Renal cortex interstitium (tissue), 11 donors: ENCODE measurements around the gene CBX1. TPM values are rescaled to one million over a fixed set of nuclear protein-coding genes. Genes with fewer than 3 reads are reported as not detected.
"Not testable (repeated sequence)": the region's sequence is repeated elsewhere in the genome, so short reads cannot be mapped to it uniquely, and the experiment has no call there.

Experiments used
- DNase-seq, 11 donors: peaks; one replicate each; pipeline ENCODE4 v3.0.0-alpha.2; 2013; ENCODE audit warnings: low read depth in 9 of 11, low spot score in 4 of 11; ENCODE audit errors: extremely low read depth in 1 of 11
- polyA plus RNA-seq, 3 donors: library from polyadenylated mRNA; unstranded; fragments of 120-200 nt; gene quantifications; one replicate each; pipeline ENCODE4 v1.2.1, GENCODE V29; 2013; ENCODE audit not compliant: insufficient read length in 3 of 3

Gene CBX1
- polyA plus RNA-seq, 3 donors, result 166 to 209 (median 197) TPM

DNA sequence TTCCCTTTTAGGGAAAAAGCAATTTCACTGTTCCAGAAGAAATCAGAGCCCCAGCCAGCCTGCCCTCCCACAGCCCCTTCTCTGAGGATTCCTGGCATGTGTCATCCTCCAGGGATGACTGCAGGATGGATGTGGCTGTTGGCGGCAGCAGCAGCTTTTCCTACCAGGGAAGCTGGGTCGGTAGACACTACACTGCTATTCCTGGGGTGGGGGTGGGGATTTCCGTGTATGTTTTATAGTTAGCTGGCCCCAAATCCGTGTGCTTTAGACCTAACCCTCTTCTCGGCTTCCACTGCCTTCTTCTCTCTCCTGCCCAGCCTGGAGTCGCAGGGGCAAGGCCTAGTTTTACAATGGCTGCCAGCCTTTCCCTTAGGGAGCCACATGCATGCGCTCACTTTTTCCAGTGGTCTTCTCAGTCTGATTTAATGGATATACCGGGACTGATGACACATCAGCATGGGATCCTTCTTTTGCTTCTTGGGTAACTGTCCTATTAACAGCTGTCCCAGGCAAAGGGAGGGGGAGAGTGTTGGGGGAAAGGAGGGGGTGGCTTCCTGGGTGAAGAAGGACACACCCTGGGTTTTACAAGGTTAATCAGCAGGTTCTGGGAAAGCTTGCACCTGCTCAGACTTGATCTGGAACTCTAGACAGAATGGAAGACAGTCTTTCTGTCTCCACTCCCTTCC, 55.8 kb downstream of the CBX1 start:
- no peak for DNase-seq

DNA sequence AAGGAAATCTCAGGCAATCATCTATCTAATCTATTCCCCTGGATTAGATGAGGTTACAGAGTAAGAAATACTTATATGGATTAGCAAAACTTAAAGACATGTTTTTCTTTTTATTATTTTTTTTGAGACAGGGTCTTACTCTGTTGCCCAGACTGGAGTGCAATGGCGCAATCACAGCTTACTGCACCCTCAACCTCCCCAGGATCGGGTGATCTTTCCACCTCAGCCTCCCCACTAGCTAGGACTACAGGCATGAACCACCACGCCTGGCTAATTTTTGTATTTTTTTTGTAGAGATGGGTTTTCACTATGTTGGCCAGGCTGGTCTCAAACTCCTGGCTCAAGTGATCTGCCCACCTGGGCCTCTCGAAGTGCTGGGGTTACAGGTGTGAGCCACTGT, 56.4 kb downstream of the CBX1 start:
- DNase-seq, result no peak

DNA sequence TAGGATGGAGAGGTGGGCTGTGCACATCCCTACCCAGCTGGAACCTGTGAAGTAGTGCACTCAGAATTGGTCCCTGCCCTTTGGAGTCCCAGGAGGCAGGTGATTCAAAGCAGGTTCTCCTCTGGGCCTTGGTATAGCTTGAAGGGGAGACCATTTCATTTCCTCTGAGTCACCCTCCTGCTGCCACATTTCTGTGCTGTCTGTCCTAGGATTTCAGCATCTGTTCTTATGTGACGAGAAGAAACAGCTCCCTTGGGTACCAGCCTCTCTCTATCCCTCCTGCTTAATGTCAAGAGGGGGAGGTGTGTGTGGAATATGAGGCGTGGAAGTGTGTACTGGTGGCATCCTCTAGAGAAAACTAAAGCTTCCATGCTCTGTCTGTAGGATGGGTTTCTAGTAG, 58.1 kb downstream of the CBX1 start:
- no peak for DNase-seq

DNA sequence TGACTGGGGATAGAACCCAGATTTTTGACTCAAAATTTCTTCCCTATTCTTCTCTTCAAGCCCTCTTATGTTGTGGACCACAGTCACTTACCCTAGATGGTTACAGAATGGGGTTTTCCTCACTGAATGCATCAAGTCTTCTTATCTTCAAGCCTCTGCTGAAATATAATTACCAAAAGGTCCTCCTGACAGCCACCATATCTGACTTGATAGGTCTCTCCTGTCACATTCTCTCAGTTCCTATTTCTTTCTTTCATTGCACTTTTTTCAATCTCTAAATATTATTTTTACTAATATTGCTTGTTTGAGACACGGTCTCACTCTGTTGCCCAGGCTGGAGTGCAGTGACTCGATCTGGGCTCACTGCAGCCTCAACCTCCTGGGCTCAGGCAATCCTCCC, 62.6 kb downstream of the CBX1 start:
- no peak for DNase-seq

DNA sequence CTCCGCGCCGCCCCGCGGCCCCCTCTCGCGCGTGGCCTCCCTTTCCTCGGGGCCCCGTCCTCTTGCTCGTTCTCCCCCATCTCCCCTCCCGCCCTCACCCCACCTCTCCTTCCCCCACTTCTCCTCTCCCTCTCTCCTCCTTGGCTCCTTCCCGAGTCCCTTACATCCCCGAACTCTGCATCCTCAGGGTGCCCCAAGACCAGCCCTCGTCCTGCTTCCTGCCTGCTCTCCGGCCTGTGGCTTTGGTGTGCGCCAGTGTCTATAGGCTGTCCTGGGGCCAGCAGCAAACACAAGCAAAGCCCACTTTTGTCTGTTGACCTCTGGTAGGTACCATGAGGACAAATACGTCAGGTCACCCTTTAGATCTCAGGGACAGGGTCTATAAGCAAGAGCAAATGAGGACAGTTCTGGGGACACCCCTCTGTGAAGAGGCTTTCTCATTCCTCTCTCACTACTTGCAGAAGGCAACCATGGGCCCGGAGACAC, 63.4 kb downstream of the CBX1 start:
- no peak for DNase-seq

DNA sequence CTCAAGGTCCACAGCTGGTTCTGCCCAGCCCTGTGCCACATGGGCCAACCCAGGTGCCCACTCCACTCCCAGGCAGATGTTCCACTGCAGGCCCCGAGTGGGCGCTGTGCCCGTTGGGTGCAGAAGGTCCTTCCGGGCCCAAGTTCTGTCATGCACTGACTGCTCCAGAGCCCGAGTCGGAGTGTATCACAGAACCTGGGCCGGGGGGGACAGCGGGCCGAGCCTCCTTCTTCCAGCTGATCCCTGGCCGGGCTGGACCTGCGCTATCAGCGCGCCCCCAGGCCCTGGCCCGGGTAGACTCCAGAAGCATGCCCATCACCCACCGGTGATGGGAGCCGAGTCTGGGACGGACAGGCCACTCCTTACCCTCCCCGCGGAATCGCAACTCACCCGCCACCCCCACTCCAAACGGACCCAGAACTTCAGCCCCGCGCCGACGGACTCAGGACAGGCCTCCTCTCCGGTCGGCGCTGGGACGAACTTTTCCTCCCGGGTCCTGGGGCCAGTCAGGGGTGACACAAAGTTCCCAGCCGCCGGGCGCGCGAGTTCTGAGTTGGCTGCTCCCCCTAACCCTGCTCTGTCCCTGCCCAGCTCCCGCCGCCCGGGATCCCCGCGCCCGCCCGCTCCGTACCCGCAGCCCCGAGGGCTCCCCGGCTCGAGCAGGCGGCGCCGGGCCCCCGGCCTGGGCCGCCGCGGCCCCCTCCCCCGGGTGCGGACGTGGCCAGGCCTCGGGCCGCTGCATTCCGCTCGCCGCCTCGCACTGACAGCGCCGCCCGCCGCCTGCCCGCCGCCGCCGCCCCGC, 64.0 kb downstream of the CBX1 start, which contains the start of gene COPZ2:
Gene COPZ2 (minus strand): TSS at position 762 of the 802 bp plus-strand sequence. CDS start 20 bp downstream, at position 742.
- no peak for DNase-seq

DNA sequence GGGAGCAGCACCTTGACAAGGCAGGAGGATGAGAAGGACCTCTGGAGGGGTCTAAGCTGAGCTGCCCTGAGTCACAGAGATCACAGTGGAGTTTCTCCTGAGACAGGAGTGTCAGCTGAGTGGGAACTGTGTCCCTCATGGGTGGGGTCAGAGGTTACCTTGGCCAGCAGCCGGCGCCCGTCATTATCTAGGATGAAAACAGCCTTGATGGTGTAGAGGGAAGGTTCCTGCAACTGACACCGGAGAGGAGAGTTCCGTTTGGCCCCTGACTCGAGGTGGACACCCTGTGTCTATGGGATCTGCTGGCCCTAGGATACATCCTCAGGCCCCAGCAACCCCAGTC, 64.6 kb downstream of the CBX1 start:
- DNase-seq, result no peak

DNA sequence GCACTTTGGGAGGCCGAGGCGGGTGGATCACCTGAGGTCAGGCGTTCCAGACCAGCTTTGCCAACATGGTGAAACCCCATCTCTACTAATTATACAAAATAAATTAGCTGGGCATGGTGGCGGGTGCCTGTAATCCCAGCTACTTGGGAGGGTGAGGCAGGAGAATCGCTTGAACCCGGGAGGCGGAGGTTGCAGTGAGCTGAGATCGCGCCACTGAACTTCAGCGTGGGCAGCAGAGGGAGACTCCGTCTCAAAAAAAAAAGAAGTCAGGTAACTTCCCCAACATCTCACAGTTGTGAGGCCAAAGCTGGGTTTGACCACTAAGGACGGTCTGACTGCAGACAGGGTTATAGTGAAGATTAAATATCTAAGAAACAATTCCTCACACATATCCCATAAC, 66.5 kb downstream of the CBX1 start:
- not testable (repeated sequence) for DNase-seq

DNA sequence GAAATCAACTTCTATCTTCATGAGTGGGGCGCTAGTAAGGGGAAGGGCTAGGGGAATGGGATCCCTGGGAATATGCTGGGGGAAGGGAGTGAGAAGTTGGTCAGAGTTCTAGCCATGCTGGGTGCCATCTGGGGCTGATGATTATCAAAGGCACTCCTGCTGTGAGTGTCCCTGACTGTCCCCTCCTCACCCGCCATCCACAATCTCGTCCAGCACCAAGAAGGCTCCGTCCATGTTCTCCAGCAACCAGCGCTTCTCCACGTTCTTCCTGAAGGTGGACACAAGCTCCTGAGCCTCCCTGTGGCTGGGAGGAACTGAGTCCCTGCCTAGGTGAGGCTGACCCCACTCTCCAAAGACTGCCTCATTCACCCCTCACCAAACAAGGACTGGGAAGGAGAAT, 69.3 kb downstream of the CBX1 start:
- DNase-seq, result no peak

DNA sequence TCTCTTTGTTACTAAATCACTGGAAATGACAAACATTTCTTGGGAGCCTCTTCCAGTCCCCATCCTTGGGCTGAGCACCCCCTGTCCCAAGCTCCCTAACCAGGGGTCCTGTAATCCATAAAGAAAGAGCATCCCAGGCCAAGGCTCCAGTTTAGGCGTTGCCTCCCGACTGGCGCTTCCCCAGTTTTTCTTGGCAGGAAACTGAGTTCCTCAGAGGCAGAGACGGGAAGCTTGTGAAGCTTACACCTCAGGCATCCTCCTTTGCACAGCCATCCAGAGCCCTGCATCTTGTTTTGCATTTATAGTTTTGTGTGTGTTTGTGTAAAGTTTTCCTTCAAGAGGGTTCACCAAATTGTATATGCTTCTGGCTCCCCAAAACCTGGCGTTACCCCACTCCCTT, 70.7 kb downstream of the CBX1 start:
- DNase-seq, result no peak

DNA sequence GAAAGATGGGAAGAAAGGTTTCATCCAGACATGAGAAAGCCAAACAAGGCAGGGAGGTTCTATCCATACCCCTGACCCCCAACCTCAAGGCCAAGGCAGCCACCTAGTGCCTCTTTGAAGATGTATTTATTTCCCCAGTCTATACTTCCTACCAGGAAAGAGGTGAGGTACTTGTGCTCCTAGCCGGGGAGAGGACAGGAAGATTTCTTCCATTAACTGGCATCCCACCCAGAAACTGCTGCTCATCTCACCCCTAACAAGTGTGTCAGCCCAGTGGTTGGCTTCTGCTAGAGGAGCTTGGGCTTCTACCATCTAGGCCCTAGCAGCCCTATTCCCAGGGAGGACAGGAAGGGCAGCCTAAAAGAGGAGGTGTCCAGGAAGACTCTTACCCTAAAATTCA, 72.5 kb downstream of the CBX1 start:
- no peak for DNase-seq

DNA sequence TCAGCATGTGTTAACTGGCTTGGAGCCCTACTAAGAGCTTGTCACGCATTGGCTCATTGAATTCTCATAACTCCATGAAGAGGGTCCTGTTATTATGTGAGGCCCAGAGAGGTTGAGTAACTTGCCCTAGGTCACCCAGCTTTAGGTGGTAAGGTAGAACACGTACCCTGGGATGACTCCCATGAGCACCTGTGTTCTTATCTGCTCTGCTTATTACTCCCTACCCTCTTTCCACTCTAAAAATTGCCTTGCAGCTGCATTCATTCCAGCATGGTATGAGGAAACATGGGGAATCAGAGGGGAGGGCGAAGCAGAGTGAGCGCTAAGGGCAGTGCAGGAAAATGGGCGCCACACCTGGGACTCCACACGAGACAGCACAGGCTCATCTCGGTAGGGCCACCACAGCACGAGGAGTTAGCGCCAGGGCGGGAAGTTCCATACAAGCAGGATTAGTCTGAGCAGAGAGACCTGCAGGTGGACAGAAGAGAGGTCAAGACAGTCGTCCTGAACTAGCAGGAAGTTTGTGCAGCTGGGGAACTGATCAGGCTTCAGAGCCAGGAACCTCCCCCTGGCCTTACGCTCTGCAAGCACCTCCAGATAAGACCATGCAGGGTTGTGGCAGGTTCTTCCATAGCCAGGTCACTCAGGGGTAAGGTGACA, 73.8 kb downstream of the CBX1 start:
- DNase-seq, result no peak

DNA sequence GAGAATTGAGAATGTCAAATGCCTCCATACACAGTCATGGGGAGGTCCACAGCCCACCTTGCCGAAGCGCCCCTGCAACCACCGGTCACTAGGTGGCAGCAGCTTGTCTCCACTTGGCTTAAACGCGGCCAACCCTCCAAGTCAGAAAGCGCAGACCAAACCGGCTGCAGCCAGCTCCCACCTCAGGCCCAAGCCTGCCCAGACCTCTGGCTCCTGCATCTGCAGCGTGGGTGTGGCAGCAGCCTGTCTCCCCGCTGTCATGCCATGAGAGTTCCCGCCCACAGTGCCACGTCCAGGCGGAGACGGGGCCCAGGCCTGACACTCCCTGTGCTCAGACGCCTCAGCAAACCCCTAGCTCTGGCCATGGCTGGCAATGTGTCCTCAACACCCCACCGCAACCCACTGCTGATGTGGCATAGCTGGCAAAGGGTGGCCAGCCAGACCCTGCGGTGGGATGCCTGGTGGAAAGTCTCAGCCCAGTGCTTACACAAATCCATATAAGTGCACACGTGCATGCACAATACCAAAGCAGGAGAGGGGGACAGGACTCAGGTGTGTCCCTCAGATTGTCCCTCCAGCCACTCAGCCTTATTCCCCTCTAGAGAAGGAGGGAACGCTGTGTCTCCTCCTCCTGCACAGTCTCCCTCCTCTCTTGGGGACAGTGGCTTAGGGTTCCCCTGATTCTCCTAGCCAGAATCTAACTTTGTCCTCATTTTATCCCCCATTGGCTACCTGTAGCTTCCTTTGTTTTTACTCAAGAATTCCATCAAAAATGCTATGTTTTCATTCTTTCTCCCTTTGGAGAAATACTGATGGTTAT, 74.6 kb downstream of the CBX1 start:
- DNase-seq, result peak in 7 of 11 donors; percentile 84 to 90 (median 86)

DNA sequence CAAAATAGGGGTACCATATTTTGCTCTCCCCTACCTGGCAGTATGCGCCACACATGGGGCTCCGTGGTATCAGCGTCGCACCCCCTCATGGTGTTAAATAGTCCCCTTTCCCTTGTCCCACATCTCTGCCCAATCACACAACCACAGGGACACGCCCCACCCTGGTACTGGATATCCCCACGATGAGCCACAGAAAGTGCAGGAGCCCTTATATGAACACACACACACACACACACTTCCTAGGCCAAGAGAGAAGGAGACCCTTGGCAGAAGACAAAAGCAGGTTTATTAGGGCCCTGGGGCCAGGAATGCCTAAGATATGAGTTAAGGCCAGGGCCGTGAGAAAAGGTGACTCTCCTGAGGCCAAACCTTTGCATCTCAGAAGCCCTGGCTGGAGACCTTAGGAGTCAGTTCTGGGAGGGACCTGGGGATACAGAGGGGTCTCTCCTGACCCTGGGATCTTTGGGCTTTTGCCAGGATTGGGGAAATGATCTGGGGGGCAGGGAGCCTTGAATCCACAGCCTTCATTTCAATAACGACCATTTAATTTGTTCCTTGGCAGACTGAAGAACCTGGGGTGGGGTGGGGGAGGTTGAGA, 75.3 kb downstream of the CBX1 start:
- no peak for DNase-seq

DNA sequence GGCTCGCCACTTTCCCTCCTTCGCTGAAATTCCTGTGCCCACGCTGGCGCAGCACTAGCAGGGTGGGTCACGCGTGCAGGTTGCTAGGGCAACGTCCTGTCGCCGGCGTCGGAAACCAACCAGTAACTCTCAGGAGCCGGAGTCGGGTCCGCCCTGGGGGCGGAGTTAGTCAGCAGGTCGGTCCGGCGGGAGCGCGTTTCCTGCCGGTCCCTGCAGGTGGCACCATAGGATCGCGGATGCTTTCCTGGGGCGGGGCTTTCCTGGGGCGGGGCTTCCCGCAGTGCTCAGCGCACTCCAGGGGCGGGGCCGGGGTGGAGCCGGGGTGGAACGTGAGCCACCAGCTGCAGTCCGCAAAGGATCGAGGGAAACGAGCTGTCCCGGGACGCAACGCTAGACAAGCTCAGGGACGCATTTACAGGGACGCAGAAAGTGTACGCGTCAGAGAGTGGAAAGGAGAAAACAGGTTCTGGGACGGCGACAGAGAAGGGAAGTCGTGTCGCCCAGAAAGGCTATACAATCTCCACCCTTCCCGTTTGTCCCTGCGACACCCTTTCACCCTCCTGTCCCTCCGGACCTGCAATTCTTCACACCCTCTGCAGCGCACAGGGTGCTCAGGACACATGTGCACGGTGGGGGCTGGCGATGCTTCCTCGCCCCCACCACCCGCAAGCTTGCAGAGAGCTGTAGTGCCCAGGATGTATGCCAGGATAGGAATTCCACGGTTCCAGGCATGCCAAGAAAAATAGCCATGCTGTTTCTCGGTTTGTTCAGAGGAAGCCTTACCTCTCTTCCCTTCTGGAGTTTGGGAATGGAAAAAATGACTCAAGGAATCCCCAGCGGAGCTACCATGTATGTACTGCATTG, 76.0 kb downstream of the CBX1 start:
- peak; percentile 91 to 96 (median 94) for DNase-seq

DNA sequence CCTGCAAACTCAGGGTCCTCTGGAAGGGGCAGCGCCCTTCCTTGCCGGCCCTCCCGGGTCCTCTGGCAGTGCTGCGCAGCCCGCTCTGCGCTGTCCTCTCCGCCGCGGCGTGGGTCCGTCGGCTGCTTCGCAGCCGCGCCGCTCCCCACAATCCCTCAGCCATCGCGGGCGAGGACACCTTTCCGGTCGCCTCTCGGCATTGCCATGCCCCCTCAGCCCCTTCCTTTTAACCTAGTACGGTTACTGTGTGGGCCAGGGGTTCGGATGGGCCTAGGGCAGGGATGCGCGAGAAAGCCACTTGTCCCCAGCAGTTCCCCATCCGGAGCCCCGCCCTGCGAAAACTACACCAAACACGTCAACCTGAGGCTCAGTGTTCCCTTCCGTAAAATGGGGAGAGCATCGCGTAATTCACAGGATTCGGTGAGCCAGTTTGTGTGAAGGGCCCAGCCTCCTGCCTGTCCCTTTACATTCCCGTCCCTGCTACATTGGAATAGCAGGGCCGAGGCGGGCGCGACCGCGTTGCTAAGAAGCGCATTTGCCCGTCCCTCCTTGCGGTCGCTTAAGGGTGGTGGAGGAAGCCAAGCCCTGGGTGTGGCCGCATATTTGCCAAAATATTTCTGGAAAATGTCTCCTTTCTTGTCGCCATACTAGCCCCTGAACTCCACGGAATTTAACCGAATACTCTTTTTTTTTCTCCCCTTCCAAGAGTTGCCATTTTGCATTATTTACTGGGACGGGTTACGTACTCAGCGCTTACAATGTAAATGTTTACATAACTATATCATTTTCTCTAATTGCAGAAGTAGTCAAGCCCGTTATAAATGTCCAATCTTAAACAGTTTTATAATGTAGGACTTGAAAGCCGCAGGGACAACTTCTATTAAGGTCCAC, 76.9 kb downstream of the CBX1 start:
- DNase-seq, result no peak
